ENCODE results near the gene TAX1BP1.

DNA sequence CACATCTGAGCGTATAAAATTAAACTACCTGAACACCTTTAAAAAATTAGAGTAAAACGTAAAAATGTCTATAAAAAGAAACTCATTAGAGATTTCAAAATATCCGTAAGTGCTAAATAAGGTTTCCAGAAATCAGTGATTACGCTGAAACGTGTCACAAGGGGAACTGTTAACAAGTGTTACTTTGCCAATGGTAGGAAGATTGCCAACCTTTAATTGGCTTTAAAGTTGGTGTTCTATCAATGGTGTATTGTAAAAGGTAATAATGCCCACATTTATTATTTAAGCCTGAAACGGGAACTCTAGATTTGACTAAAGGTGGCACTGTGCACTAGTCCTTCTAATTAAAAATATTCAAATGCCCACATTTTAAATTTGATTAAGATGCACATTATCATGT is 39.5 kb upstream of the TAX1BP1 start:
- TF ChIP-seq, protein P1, sequence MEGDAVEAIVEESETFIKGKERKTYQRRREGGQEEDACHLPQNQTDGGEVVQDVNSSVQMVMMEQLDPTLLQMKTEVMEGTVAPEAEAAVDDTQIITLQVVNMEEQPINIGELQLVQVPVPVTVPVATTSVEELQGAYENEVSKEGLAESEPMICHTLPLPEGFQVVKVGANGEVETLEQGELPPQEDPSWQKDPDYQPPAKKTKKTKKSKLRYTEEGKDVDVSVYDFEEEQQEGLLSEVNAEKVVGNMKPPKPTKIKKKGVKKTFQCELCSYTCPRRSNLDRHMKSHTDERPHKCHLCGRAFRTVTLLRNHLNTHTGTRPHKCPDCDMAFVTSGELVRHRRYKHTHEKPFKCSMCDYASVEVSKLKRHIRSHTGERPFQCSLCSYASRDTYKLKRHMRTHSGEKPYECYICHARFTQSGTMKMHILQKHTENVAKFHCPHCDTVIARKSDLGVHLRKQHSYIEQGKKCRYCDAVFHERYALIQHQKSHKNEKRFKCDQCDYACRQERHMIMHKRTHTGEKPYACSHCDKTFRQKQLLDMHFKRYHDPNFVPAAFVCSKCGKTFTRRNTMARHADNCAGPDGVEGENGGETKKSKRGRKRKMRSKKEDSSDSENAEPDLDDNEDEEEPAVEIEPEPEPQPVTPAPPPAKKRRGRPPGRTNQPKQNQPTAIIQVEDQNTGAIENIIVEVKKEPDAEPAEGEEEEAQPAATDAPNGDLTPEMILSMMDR (IDR thresholded peaks at IDR 0.05) = no peak
- no peak for TF ChIP-seq POLR2A (IDR thresholded peaks at IDR 0.05)
